ENCODE measurements around the gene ST8SIA6. TPM values are rescaled to one million over a fixed set of nuclear protein-coding genes. Genes with fewer than 3 reads are reported as not detected.

Gene ST8SIA6
- total and polyA plus RNA-seq, 9 of the 15 experiments (the other 6 are each of a cell fraction or from before 2014, with no cell fraction given), result 0.69 to 6.7 (median 5.0) TPM

GRCh38 chr10:17470246-17470645 is 15.9 kb upstream of the ST8SIA6 start (continued):
- TF ChIP-seq ATF6 (CRISPR knock-in tag; IDR thresholded peaks at IDR 0.05) (no peak), TRIM28 (IDR thresholded peaks at IDR 0.05) (0 out of 2 replicates have a peak, but pooled peaks have one; percentile 49)

- FAIRE-seq, result no peak
- no peak for TF ChIP-seq CEBPB (tag; IDR thresholded peaks at IDR 0.05)
- no peak for TF ChIP-seq ZNF830 (CRISPR knock-in tag; IDR thresholded peaks at IDR 0.05)
- TF ChIP-seq NCOA1 (IDR thresholded peaks at IDR 0.05; ENCODE audit: low read depth), result no peak
- TF ChIP-seq SLC30A9 (CRISPR knock-in tag; IDR thresholded peaks at IDR 0.05), result no peak
- TF ChIP-seq GATAD2A (IDR thresholded peaks at IDR 0.05), result no peak
- no peak for TF ChIP-seq SAFB2 (IDR thresholded peaks at IDR 0.05; ENCODE audit: borderline replicate concordance, low read depth, low read length, severe bottlenecking)
- no peak for TF ChIP-seq MED1 (CRISPR knock-in tag; IDR thresholded peaks at IDR 0.05; ENCODE audit: borderline replicate concordance)
- no peak for TF ChIP-seq ZNF639 (CRISPR knock-in tag; conservative IDR thresholded peaks at IDR 0.05 in 1 of 2, IDR thresholded peaks at IDR 0.05 in 1 of 2)
- TF ChIP-seq MAFG (tag; conservative IDR thresholded peaks at IDR 0.05), result no peak
- H3K79me2 ChIP-seq (ENCODE audit: control insufficient read depth, insufficient read depth, low read length), result no peaks in the 10 kb centered on the region
- H2AFZ ChIP-seq (ENCODE audit: low read depth, low read length), result peak overlapping the region; percentile 25
- H3K4me1 ChIP-seq (replicated peaks in 1 of 2; ENCODE audit: control insufficient read depth in 2 of 2, insufficient read depth in 2 of 2, low read length in 2 of 2), result peaks cover 6 to 8% of the 10 kb centered on the region in 2 experiments; a peak in 4 of 5 replicates
- no peak overlapping the region for H3K4me3 ChIP-seq
- DNase-seq (ENCODE audit: extremely low read depth in 1 of 4, low spot score in 3 of 4), result no peak
- H3K9me3 ChIP-seq (replicated peaks; ENCODE audit: control insufficient read depth, insufficient read depth, low read depth, low read length), result peaks cover 7% of the 10 kb centered on the region; the same call in 1 of the 2 replicates
- H3K36me3 ChIP-seq (ENCODE audit: control insufficient read depth, insufficient read depth, low read length), result no peaks in the 10 kb centered on the region
- no peaks in the 10 kb centered on the region for H3K27me3 ChIP-seq (ENCODE audit: control insufficient read depth in 2 of 2, insufficient read depth in 2 of 2, low read length in 2 of 2)
- intact Hi-C loops (cut with micrococcal nuclease), result no loop called here
- no peaks in the 10 kb centered on the region for H4K20me1 ChIP-seq (replicated peaks; ENCODE audit: control insufficient read depth, insufficient read depth, low read length)
- H3K9ac ChIP-seq (ENCODE audit: insufficient read depth in 1 of 2, low read depth in 2 of 2, low read length in 2 of 2), result no peak overlapping the region
- H3K27ac ChIP-seq (ENCODE audit: extremely low read depth, low read depth, low read length), result no peak overlapping the region
- ATAC-seq, result no peak
- 60% methylated on average over 5 of the region's 5 CpGs for WGBS (ENCODE audit: insufficient coverage, low coverage, missing lambda C conversion rate)
- no peak overlapping the region for H3K4me2 ChIP-seq (ENCODE audit: insufficient read depth, low read length)
- no TSS peak for BruUV-seq (replicated peaks)
- in situ Hi-C loops (cut with MboI), result no loop called here
- no peaks in the 10 kb centered on the region for H3K9me1 ChIP-seq (ENCODE audit: control insufficient read depth, insufficient read depth, low read length)
- ChIA-PET CTCF (ENCODE audit: low intra/inter-chr PET ratio) (no interaction called here), POLR2A (interaction anchor here (0.9 to 1.1 kb wide), 4 partner anchors 8 to 14 kb away, joined by 3 to 5 read pairs (median 4); partner anchors contain the start of gene ST8SIA6)
Observed at GRCh38 chr10:17465328-17466125, 11.1 kb upstream of the ST8SIA6 start.

All from K562 (cell line).